ENCODE data around the gene LRFN3.

DNA sequence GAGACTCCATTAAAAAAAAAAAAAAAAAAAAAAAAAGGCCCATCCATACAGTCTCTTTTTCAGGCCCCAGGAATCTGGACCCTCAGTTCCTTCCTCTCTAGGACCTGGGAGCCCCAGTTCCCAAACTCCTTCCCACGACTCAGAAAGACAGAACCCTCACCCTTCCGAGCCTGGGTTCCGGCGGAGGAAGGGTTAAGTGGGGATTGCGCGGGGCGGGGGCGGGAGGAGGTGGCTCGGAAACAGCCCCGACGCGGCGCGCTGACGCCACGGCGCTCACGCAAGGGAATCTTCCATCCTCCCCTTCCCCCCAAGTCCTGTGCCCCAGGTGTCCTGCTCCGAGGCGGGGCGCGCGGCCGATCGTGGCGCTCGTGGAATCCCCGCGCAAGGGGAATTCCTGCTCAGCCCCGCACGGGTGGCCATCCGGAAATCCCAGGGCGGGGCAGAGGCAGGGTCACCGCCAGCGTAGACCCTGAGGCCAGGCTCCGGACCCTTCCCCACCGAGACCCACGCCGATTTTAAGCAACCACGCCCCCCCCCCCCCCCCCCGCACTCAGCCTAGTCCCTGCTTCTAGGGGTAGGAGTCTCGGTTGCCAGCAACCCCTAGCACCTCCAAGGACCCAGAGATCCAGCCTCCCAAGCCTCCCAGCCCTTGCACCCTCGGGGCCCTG, 36.5 kb upstream of the LRFN3 start:
- TF ChIP-seq, protein P1, sequence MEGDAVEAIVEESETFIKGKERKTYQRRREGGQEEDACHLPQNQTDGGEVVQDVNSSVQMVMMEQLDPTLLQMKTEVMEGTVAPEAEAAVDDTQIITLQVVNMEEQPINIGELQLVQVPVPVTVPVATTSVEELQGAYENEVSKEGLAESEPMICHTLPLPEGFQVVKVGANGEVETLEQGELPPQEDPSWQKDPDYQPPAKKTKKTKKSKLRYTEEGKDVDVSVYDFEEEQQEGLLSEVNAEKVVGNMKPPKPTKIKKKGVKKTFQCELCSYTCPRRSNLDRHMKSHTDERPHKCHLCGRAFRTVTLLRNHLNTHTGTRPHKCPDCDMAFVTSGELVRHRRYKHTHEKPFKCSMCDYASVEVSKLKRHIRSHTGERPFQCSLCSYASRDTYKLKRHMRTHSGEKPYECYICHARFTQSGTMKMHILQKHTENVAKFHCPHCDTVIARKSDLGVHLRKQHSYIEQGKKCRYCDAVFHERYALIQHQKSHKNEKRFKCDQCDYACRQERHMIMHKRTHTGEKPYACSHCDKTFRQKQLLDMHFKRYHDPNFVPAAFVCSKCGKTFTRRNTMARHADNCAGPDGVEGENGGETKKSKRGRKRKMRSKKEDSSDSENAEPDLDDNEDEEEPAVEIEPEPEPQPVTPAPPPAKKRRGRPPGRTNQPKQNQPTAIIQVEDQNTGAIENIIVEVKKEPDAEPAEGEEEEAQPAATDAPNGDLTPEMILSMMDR (IDR thresholded peaks at IDR 0.05) = no peak
- peak; percentile 76 to 85 (median 83) for TF ChIP-seq POLR2AphosphoS5 (IDR thresholded peaks at IDR 0.05)
- TF ChIP-seq EP300 (IDR thresholded peaks at IDR 0.05; ENCODE audit: low read depth) = no peak
- peak; percentile 15 for TF ChIP-seq POLR2A (IDR thresholded peaks at IDR 0.05)

Data from transverse colon (tissue), 4 donors.